Cardiac fibroblast (primary cell): Measurements from ENCODE around the gene E4F1.
A peak's percentile ranks its signal among the peaks of the same experiment; 100 is the strongest.

Experiments used
- DNase-seq, 2 donors: peaks; one replicate each; pipeline versions ENCODE4 v3.0.0 to v3.0.0-alpha.2; 2010; ENCODE audit warnings: low read depth in 2 of 2
- H3K4me3 ChIP-seq, 2 donors: replicated peaks in 1 of 2; 1 replicate in 1 of 2; 2 replicates in 1 of 2; pipeline ENCODE4 v1.5.1; 2011; ENCODE audit warnings: low read depth in 2 of 2, low read length in 2 of 2, mild to moderate bottlenecking in 2 of 2, moderate library complexity in 1 of 2
- TF ChIP-seq, protein P1 (sequence below): IDR thresholded peaks from one replicate; pipeline ENCODE4 v1.5.1; 2011; ENCODE audit warnings: low read depth, mild to moderate bottlenecking, low read length, inconsistent platforms

Gene E4F1

DNA sequence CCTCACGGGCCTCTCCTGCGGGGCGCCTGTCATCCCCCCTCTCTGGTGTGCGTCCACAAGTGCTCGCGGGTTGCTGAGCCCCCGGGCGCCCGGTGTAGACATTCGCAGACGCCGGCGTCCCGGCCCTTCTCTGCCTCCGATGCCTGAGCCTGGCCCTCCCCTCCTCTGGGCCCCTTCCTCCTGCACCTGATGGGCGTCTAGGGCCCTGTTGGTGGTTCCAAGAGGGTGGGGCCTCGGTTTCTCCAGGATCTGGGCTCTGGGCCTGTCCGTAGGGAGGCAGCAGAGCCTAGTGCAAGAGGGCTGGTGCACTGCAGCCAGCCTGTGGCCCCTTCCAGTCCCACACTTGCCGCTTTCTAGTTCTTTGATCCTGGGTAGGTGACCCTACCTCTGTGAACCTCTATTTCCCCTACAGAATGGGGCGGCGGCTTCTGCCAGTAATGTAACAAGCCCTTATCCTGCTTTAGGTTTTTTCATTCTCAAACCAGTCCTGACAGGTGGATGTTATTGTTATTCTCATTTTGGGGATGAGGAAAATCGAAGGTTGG is 623 bp downstream of the E4F1 start:
- TF ChIP-seq, protein P1, sequence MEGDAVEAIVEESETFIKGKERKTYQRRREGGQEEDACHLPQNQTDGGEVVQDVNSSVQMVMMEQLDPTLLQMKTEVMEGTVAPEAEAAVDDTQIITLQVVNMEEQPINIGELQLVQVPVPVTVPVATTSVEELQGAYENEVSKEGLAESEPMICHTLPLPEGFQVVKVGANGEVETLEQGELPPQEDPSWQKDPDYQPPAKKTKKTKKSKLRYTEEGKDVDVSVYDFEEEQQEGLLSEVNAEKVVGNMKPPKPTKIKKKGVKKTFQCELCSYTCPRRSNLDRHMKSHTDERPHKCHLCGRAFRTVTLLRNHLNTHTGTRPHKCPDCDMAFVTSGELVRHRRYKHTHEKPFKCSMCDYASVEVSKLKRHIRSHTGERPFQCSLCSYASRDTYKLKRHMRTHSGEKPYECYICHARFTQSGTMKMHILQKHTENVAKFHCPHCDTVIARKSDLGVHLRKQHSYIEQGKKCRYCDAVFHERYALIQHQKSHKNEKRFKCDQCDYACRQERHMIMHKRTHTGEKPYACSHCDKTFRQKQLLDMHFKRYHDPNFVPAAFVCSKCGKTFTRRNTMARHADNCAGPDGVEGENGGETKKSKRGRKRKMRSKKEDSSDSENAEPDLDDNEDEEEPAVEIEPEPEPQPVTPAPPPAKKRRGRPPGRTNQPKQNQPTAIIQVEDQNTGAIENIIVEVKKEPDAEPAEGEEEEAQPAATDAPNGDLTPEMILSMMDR = peak; percentile 27
- peak; percentile 56 to 71 for DNase-seq
- peak overlapping the region; percentile 90 to 93 for H3K4me3 ChIP-seq

DNA sequence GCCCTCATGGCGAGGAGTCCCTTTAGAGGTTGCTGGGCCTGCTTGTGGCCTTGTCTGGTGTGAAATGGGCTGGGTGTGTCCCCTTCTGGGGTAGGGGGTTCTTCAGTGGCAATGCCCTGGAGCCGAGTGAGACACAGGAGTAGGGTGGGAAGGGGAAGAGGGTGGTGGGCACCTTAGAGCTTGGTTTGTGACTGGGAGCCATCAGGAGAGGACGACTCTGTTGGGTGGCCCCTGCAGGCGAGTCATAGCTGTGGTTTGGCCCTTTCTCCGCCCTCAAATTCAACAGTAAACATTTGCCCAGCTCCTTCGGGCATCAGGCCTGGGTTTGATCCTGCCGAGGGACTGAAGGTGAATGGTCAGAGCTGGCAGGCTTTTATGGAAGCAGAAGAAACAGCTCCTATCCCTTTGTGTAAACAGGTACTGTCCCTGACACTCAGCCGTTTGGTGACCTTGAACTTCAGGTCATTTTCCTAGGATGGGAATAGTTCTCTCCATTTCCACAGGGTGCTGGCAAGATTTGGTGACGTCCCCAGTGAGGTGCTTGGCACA is 2.9 kb downstream of the E4F1 start:
- no peak for DNase-seq
- TF ChIP-seq, protein P1 = no peak

GRCh38 chr16:2226918-2227317 is 3.5 kb downstream of the E4F1 start:
- no peak for DNase-seq
- H3K4me3 ChIP-seq = no peak overlapping the region
- TF ChIP-seq, protein P1 = no peak

More for the DNA sequence above, 2.9 kb downstream of the E4F1 start:
- no peak overlapping the region for H3K4me3 ChIP-seq

DNA sequence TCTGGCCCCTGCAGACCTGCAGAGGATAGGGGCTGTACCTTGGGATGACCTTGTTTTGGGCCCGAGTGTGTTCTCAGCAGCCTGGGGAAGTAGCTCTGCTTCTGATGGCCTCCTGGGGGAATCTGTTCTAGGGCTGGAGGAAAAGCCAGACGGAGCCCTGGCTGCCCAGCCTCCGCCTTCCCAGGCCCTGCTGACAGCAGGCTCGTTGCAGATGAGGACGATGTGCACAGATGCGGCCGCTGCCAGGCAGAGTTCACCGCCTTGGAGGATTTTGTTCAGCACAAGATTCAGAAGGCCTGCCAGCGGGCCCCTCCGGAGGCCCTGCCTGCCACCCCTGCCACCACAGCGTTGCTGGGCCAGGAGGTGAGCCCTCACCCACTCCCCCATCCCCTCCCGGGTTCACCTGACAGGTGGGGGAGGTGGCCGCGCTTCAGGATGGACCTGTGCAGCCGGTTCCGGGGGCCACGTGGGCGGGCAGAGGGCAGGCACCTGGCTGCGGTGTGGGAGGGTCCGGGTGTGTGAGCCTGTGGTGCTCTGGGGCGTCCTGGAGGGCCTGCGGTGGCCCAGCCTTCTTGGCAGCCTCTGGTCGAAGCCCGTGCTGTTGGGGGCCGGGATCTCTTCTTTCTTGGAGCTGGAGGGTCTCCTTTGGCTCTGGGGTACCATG is 4.9 kb downstream of the E4F1 start:
- TF ChIP-seq, protein P1 = no peak
- H3K4me3 ChIP-seq = no peak overlapping the region
- no peak for DNase-seq

DNA sequence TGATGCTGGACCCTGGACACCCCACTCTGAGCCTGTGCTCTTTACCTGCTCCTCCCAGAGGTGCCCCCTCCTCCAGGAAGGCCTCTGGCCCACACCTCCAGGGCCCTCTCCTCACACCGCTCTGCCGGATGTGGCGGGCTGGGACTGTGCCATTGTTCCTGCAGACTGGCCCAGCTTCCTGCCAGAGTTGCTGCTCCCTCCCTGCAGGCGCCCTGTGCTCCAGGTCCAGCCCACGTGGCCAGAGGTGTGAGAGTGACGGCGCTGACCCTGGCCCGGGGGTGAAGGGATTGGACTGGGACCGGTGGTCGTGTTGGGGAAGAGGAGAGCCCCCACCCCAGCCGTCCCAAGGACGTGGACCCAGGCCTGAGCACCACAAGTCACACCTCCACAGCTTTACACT is 5.7 kb downstream of the E4F1 start:
- TF ChIP-seq, protein P1 = no peak
- H3K4me3 ChIP-seq = no peak overlapping the region
- no peak for DNase-seq

DNA sequence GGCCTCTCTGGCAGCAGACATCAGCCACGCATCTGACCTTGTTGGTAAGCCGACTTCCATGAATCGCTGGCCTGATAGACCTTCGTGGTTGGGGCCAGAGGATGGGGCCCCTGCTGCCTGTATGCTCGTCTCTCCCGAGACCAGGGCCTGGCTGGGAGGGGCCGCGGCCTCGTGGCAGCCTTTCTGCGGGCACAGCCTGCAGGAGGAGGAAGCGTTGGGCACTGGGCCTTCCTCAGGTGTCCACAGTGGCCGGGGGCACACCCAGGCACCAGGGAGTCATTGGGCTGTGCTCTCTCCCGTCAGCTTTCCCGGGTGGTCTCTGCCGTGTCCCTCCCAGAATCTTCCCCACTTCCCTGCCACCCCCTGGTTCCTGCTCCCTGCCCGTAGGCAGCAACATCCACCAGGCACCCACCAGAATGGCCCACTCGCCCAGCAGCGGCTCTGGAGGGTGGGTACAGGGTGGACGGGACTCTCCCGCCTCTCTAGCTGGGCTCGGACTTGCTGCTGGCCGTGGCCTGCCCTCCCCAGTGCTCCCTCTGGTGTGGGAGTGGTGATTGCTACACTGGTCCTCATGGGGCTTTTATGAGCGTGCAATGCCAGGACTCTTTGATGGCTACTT is 6.3 kb downstream of the E4F1 start:
- no peak overlapping the region for H3K4me3 ChIP-seq
- DNase-seq = no peak
- TF ChIP-seq, protein P1 = no peak
